Loucy (cell line): ENCODE data around the gene PTOV1.

Source experiments
- H2AFZ ChIP-seq: fragments of 200-600 bp; sonication (generic); 2 replicates; pipeline ENCODE4 v1.6.0; 2016; ENCODE audit warnings: antibody characterized with exemption, mild to moderate bottlenecking, low read length, moderate library complexity
- H3F3A ChIP-seq: fragments of 200-600 bp; 2 replicates; pipeline ENCODE4 v1.6.0; 2016; ENCODE audit warnings: antibody characterized with exemption, low read depth, mild to moderate bottlenecking
- H3K27me3 ChIP-seq: fragments of 200-600 bp; sonication (generic); 2 replicates; pipeline ENCODE4 v1.6.1; 2014; ENCODE audit warnings: low read length, mild to moderate bottlenecking; ENCODE audit not compliant: insufficient read depth, poor library complexity, severe bottlenecking
- H3K36me3 ChIP-seq: fragments of 200-600 bp; sonication (generic); 2 replicates; pipeline ENCODE4 v1.6.1; 2016; ENCODE audit warnings: low read length; ENCODE audit not compliant: insufficient read depth
- H3K4me1 ChIP-seq: fragments of 200-600 bp; sonication (generic); 2 replicates; pipeline ENCODE4 v1.5.1; 2014; ENCODE audit warnings: low read length, mild to moderate bottlenecking; ENCODE audit not compliant: insufficient read depth, poor library complexity, severe bottlenecking
- H3K4me2 ChIP-seq: fragments of 200-600 bp; sonication (generic); 2 replicates; pipeline ENCODE4 v1.6.0; 2014; ENCODE audit warnings: antibody characterized with exemption, low read length, low read depth, mild to moderate bottlenecking; ENCODE audit not compliant: poor library complexity, severe bottlenecking
- H3K4me3 ChIP-seq: fragments of 200-600 bp; sonication (generic); 2 replicates; pipeline ENCODE4 v1.5.1; 2014; ENCODE audit warnings: low read length, mild to moderate bottlenecking, mixed read lengths; ENCODE audit not compliant: poor library complexity, severe bottlenecking
- H3K79me2 ChIP-seq: fragments of 200-600 bp; sonication (generic); 2 replicates; pipeline ENCODE4 v1.6.1; 2014; ENCODE audit warnings: low read length; ENCODE audit not compliant: insufficient read depth
- H3K9ac ChIP-seq: fragments of 200-600 bp; sonication (generic); 2 replicates; pipeline ENCODE4 v1.6.0; 2014; ENCODE audit warnings: mild to moderate bottlenecking, low read depth, low read length, moderate library complexity; ENCODE audit not compliant: poor library complexity, severe bottlenecking
- H3K9me2 ChIP-seq: fragments of 200-600 bp; sonication (generic); replicated peaks from 2 replicates; pipeline ENCODE4 v1.6.1; 2016; ENCODE audit warnings: low read depth, low read length, mixed read lengths
- H3K9me3 ChIP-seq: fragments of 200-600 bp; sonication (generic); 2 replicates; pipeline ENCODE4 v1.6.1; 2014; ENCODE audit warnings: mild to moderate bottlenecking, antibody characterized with exemption, low read length, low read depth; ENCODE audit not compliant: insufficient read depth
- H4K20me1 ChIP-seq: fragments of 200-600 bp; sonication (generic); 2 replicates; pipeline ENCODE4 v1.6.0; 2014; ENCODE audit warnings: antibody characterized with exemption, low read length, mild to moderate bottlenecking; ENCODE audit not compliant: insufficient read depth, poor library complexity, severe bottlenecking
- EZH2phosphoT487 ChIP-seq: fragments of 200-600 bp; IDR thresholded peaks from 2 replicates; pipeline ENCODE4 v1.6.1; 2018; ENCODE audit warnings: antibody characterized with exemption, mild to moderate bottlenecking, moderate library complexity, borderline replicate concordance
- TF ChIP-seq, protein P1 (sequence below): fragments of 200-600 bp; sonication (generic); conservative IDR thresholded peaks from 2 replicates; pipeline ENCODE4 v1.5.1; 2014; ENCODE audit warnings: mild to moderate bottlenecking, antibody characterized with exemption, low read length

The PTOV1 gene

DNA sequence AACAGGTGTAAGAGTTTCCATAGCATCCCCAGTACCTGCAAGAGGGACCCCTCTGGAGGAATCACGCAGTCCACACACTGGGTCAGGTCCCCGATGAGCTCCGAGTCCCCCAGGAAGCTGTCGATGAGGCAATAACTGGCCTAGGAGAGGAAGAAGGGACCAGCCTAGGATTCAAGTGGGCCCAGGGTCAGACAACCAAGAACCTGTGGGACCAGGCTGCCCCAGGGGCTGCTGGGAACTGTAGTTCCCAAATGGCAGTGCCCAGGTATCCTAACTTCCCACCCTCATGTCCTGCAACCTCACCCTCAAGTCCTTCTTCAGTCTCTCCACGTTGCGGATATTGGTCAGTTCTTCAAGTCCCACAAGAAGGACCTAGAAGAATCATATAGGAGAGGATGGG, 39.6 kb upstream of the PTOV1 start:
- Histone ChIP-seq H3F3A (no peaks in the 10 kb centered on the region), H4K20me1 (no peaks in the 10 kb centered on the region), H3K9ac (no peak overlapping the region), H2AFZ (no peak overlapping the region), H3K36me3 (no peaks in the 10 kb centered on the region), H3K4me2 (no peak overlapping the region), H3K4me1 (peaks cover 9% of the 10 kb centered on the region), H3K4me3 (no peak overlapping the region), H3K79me2 (no peaks in the 10 kb centered on the region), H3K27me3 (no peaks in the 10 kb centered on the region), H3K9me2 (no peaks in the 10 kb centered on the region), H3K9me3 (no peaks in the 10 kb centered on the region)
- no peak for TF ChIP-seq EZH2phosphoT487
- TF ChIP-seq, protein P1, sequence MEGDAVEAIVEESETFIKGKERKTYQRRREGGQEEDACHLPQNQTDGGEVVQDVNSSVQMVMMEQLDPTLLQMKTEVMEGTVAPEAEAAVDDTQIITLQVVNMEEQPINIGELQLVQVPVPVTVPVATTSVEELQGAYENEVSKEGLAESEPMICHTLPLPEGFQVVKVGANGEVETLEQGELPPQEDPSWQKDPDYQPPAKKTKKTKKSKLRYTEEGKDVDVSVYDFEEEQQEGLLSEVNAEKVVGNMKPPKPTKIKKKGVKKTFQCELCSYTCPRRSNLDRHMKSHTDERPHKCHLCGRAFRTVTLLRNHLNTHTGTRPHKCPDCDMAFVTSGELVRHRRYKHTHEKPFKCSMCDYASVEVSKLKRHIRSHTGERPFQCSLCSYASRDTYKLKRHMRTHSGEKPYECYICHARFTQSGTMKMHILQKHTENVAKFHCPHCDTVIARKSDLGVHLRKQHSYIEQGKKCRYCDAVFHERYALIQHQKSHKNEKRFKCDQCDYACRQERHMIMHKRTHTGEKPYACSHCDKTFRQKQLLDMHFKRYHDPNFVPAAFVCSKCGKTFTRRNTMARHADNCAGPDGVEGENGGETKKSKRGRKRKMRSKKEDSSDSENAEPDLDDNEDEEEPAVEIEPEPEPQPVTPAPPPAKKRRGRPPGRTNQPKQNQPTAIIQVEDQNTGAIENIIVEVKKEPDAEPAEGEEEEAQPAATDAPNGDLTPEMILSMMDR, result no peak

DNA sequence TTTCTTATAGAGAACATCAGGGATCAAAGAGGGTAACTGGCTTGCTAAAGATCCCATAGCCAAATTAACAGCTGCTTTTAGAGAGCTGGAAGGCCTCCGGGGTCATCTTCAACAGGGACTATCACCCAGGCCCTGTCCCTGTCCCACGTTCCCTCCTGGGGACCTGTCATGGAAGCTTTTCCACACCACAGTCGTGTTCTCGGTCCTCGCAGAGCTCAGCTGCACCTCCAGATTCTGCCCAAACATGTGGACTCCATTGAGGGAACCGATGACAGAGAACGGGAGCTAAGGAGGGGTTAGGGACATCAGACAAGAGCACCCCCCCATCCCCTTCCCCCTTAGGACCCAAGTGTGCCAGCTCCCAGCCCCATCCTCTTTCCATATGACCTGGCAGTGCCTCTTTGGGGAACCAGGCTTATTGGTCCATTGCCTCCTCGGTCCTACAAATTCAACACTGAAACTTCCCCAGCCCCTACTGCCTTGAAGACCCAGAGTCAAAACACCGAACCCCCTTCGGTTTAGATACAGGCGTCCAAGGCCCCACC, 38.4 kb upstream of the PTOV1 start:
- no peaks in the 10 kb centered on the region for H3K36me3 ChIP-seq
- H3K4me3 ChIP-seq, result peak overlapping the region; percentile 84
- H2AFZ ChIP-seq, result peak overlapping the region; percentile 94
- no peaks in the 10 kb centered on the region for H3K9me3 ChIP-seq
- peaks cover 15% of the 10 kb centered on the region for H3K4me1 ChIP-seq
- peak overlapping the region; percentile 78 for H3K9ac ChIP-seq
- H3F3A ChIP-seq, result no peaks in the 10 kb centered on the region
- H4K20me1 ChIP-seq, result no peaks in the 10 kb centered on the region
- no peaks in the 10 kb centered on the region for H3K27me3 ChIP-seq
- H3K79me2 ChIP-seq, result no peaks in the 10 kb centered on the region
- H3K4me2 ChIP-seq, result peak overlapping the region; percentile 94
- TF ChIP-seq, protein P1, result no peak
- no peak for TF ChIP-seq EZH2phosphoT487
- no peaks in the 10 kb centered on the region for H3K9me2 ChIP-seq

GRCh38 chr19:49812997-49813861, 37.7 kb upstream of the PTOV1 start, which contains the start of gene FUZ:
Gene FUZ (minus strand): TSS chr19:49813292. CDS start chr19:49813106, 186 bp downstream.
- Histone ChIP-seq H3K9ac (peak within 1 kb of the TSS; percentile 78), H3K9me2 (no peaks in the 10 kb centered on the region), H3K4me1 (peaks cover 15% of the 10 kb centered on the region), H3K36me3 (no peaks in the 10 kb centered on the region), H4K20me1 (no peaks in the 10 kb centered on the region), H3K79me2 (peaks cover under 1% of the 10 kb centered on the region; the same call in 1 of the 2 replicates), H2AFZ (peak within 1 kb of the TSS; percentile 94), H3K9me3 (no peaks in the 10 kb centered on the region), H3K4me3 (peak within 1 kb of the TSS; percentile 84), H3F3A (no peaks in the 10 kb centered on the region), H3K27me3 (no peaks in the 10 kb centered on the region), H3K4me2 (peak within 1 kb of the TSS; percentile 94)
- TF ChIP-seq EZH2phosphoT487, result no peak
- TF ChIP-seq, protein P1, result peak; percentile 50
